HG03196 (cell line): ENCODE measurements around the gene PRXL2B.
"Not testable (repeated sequence)": the region's sequence is repeated elsewhere in the genome, so short reads cannot be mapped to it uniquely, and the experiment has no call there.

ENCODE experiments used
- ATAC-seq: cut with Tn5 transposase; IDR thresholded peaks from one replicate; pipeline ENCODE4 v1.9.1; 2021; ENCODE audit not compliant: unreplicated experiment

Gene PRXL2B

GRCh38 chr1:2564006-2564814 is 22.4 kb upstream of the PRXL2B start:
- no peak for ATAC-seq

- ATAC-seq = no peak
These were observed 21.7 kb upstream of the PRXL2B start for GRCh38 chr1:2564815-2565374.

GRCh38 chr1:2566101-2567045 is 20.2 kb upstream of the PRXL2B start:
- ATAC-seq = no peak

- ATAC-seq = no peak
These were observed 19.4 kb upstream of the PRXL2B start for GRCh38 chr1:2567083-2567679.

GRCh38 chr1:2568187-2568816 is 18.3 kb upstream of the PRXL2B start:
- ATAC-seq = not testable (repeated sequence)

- ATAC-seq = no peak
These were observed 17.5 kb upstream of the PRXL2B start for GRCh38 chr1:2569060-2569459.

- ATAC-seq = not testable (repeated sequence)
These were observed 16.9 kb upstream of the PRXL2B start for GRCh38 chr1:2569703-2570102.

GRCh38 chr1:2570332-2570731 is 16.2 kb upstream of the PRXL2B start:
- ATAC-seq = no peak

GRCh38 chr1:2571348-2571747 is 15.2 kb upstream of the PRXL2B start:
- ATAC-seq = no peak

- no peak for ATAC-seq
These were observed 13.2 kb upstream of the PRXL2B start for GRCh38 chr1:2573250-2573920.

- ATAC-seq = no peak
These were observed 12.2 kb upstream of the PRXL2B start for GRCh38 chr1:2574350-2574749.

- ATAC-seq = no peak
These were observed 10.5 kb upstream of the PRXL2B start for GRCh38 chr1:2575801-2576663.

GRCh38 chr1:2577565-2578075 is 9.0 kb upstream of the PRXL2B start:
- ATAC-seq = peak; percentile 30

GRCh38 chr1:2578758-2579118 is 7.8 kb upstream of the PRXL2B start:
- no peak for ATAC-seq

- ATAC-seq = no peak
These were observed 5.9 kb upstream of the PRXL2B start for GRCh38 chr1:2580691-2581090.

GRCh38 chr1:2582391-2582790 is 4.2 kb upstream of the PRXL2B start:
- ATAC-seq = no peak

- ATAC-seq = no peak
These were observed 3.2 kb upstream of the PRXL2B start for GRCh38 chr1:2583331-2583791.

GRCh38 chr1:2583871-2584351 is 2.7 kb upstream of the PRXL2B start:
- ATAC-seq = no peak
